Inferior parietal cortex (tissue), 1 donor: Measurements from ENCODE around the gene ZBTB4.
A peak's percentile ranks its signal among the peaks of the same experiment; 100 is the strongest.

Experiments
- DNase-seq: peaks from one replicate; pipeline ENCODE4 v3.0.0-alpha.2; 2016; ENCODE audit errors: extremely low spot score

ZBTB4 gene, protein sequence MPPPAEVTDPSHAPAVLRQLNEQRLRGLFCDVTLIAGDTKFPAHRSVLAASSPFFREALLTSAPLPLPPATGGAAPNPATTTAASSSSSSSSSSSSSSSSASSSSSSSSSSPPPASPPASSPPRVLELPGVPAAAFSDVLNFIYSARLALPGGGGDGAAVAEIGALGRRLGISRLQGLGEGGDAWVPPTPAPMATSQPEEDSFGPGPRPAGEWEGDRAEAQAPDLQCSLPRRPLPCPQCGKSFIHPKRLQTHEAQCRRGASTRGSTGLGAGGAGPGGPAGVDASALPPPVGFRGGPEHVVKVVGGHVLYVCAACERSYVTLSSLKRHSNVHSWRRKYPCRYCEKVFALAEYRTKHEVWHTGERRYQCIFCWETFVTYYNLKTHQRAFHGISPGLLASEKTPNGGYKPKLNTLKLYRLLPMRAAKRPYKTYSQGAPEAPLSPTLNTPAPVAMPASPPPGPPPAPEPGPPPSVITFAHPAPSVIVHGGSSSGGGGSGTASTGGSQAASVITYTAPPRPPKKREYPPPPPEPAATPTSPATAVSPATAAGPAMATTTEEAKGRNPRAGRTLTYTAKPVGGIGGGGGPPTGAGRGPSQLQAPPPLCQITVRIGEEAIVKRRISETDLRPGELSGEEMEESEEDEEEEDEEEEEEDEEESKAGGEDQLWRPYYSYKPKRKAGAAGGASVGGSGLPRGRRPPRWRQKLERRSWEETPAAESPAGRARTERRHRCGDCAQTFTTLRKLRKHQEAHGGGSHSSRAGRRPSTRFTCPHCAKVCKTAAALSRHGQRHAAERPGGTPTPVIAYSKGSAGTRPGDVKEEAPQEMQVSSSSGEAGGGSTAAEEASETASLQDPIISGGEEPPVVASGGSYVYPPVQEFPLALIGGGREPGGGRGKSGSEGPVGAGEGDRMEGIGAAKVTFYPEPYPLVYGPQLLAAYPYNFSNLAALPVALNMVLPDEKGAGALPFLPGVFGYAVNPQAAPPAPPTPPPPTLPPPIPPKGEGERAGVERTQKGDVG

GRCh38 chr17:7479213-7480088, at the start of gene ZBTB4:
Gene ZBTB4 (minus strand): TSS chr17:7479631. CDS start chr17:7466801, 12,830 bp downstream.
- peak; percentile 31 for DNase-seq

- no peak for DNase-seq
Observed at GRCh38 chr17:7528842-7529241, 49.4 kb upstream of the ZBTB4 start.

- DNase-seq: no peak
Observed at GRCh38 chr17:7523033-7523432, 43.6 kb upstream of the ZBTB4 start.

- DNase-seq: no peak
Observed at GRCh38 chr17:7515911-7516610, 36.6 kb upstream of the ZBTB4 start.

DNA sequence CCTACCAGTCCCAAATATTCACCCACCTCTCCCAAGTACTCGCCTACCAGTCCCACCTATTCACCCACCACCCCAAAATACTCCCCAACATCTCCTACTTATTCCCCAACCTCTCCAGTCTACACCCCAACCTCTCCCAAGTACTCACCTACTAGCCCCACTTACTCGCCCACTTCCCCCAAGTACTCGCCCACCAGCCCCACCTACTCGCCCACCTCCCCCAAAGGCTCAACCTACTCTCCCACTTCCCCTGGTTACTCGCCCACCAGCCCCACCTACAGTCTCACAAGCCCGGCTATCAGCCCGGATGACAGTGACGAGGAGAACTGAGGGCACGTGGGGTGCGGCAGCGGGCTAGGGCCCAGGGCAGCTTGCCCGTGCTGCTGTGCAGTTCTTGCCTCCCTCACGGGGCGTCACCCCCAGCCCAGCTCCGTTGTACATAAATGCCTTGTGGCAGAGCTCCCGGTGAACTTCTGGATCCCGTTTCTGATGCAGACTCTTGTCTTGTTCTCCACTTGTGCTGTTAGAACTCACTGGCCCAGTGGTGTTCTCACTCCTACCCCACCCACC, 34.5 kb upstream of the ZBTB4 start:
- DNase-seq: no peak

DNA sequence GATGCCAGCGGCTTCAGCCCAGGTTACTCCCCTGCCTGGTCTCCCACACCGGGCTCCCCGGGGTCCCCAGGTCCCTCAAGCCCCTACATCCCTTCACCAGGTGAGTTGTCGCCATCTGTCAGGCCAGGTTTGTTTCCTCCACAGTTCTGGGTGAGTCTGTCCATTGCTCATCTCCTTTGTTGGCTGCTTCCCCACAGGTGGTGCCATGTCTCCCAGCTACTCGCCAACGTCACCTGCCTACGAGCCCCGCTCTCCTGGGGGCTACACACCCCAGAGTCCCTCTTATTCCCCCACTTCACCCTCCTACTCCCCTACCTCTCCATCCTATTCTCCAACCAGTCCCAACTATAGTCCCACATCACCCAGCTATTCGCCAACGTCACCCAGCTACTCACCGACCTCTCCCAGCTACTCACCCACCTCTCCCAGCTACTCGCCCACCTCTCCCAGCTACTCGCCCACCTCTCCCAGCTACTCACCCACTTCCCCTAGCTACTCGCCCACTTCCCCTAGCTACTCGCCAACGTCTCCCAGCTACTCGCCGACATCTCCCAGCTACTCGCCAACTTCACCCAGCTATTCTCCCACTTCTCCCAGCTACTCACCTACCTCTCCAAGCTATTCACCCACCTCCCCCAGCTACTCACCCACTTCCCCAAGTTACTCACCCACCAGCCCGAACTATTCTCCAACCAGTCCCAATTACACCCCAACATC, 33.6 kb upstream of the ZBTB4 start:
- DNase-seq: no peak

- DNase-seq: no peak
Observed at GRCh38 chr17:7512105-7512504, 32.7 kb upstream of the ZBTB4 start.

GRCh38 chr17:7511108-7511507, 31.7 kb upstream of the ZBTB4 start:
- DNase-seq: no peak

GRCh38 chr17:7509937-7510336, 30.5 kb upstream of the ZBTB4 start:
- no peak for DNase-seq

DNA sequence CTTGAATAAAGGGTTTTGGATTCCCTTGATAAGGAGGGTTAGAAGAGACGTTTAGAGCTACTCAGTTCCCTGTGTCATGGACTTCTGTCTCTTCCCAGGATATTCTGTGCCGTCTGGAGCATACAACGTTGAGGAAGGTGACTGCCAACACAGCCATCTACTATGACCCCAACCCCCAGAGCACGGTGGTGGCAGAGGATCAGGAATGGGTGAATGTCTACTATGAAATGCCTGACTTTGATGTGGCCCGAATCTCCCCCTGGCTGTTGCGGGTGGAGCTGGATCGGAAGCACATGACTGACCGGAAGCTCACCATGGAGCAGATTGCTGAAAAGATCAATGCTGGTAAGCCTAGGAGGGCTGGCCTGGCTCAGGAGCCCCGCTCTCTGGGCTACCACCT, 29.4 kb upstream of the ZBTB4 start:
- DNase-seq: no peak

DNA sequence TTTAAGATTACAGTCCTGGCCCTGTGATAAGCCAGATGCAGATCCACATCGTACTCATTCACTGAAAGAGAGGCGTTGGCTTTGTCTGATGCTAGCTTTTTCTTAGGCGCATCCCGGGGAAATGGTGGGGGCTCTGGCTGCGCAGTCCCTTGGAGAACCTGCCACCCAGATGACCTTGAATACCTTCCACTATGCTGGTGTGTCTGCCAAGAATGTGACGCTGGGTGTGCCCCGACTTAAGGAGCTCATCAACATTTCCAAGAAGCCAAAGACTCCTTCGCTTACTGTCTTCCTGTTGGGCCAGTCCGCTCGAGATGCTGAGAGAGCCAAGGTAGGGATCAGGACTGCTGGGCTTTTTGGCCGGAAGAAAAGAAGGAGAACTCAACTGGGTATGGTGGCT, 28.7 kb upstream of the ZBTB4 start:
- no peak for DNase-seq

DNA sequence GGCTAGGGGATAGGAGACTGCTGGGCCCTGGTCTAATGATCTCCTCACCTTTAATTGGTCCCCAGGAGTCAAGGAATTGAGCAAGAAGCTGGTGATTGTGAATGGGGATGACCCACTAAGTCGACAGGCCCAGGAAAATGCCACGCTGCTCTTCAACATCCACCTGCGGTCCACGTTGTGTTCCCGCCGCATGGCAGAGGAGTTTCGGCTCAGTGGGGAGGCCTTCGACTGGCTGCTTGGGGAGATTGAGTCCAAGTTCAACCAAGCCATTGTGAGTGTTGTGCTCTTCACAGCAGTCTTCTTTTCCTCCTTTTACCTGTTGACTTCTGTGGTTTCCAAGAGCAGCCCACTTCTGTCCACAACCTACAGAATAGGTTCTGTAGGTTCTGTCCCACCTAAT, 24.1 kb upstream of the ZBTB4 start:
- no peak for DNase-seq

GRCh38 chr17:7502987-7503386, 23.6 kb upstream of the ZBTB4 start:
- no peak for DNase-seq

DNA sequence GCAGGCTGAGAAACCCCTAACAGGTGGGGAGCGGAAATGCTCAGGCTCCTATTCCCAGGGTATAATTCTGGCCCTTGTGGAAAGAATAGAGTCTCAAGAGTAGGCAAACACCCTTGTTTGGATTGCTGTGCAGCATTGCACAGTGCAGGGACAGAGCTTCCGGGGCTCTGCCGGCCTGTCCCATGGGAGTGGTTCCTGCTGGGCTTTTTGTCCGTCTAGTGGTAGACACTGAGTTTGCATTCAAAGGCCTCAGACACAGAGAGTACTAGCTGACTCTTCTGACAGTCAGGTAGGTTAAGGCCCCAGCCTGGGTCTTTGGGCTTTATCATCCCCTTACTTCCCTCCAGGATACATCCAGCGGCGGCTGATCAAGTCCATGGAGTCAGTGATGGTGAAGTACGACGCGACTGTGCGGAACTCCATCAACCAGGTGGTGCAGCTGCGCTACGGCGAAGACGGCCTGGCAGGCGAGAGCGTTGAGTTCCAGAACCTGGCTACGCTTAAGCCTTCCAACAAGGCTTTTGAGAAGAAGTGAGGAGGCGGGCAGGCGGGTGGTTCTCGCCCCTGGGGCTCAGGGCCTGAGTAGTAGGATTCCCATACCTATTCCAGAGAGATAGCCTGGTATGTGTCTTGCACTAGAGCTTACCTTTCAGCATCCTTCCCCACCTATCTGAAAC, 22.9 kb upstream of the ZBTB4 start:
- no peak for DNase-seq

DNA sequence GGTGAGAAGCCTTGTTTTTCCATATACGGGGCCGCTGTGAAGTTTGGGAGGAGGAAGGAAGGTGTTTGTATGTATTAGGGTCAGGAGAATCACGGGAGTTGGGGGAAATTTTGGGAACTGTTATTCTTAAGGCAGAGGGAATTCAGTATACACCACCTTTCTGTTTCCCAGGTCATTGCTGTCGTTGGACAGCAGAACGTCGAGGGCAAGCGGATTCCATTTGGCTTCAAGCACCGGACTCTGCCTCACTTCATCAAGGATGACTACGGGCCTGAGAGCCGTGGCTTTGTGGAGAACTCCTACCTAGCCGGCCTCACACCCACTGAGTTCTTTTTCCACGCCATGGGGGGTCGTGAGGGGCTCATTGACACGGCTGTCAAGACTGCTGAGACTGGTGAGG, 22.3 kb upstream of the ZBTB4 start:
- no peak for DNase-seq

DNA sequence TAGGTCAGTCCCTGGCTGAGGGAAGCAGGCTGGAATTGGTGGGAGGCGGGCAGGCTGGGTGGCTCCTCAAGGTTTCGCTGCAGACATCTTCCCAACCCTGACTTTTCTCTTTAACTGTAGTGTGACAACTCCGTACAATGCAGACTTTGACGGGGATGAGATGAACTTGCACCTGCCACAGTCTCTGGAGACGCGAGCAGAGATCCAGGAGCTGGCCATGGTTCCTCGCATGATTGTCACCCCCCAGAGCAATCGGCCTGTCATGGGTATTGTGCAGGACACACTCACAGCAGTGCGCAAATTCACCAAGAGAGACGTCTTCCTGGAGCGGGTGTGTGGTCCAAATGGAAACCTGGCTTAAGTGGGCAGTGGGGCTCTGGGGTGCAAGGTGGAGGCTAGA, 19.7 kb upstream of the ZBTB4 start:
- no peak for DNase-seq

DNA sequence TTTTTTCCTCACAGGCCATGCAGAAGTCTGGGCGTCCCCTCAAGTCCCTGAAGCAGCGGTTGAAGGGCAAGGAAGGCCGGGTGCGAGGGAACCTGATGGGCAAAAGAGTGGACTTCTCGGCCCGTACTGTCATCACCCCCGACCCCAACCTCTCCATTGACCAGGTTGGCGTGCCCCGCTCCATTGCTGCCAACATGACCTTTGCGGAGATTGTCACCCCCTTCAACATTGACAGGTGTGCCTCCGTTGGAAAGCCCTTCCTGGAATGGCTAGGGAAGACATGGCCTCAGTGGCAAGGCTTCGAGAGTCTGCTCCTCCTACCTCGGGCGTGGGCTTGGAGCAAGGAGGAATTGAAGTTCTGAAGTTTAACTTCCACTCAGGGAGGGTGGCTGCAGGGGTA, 18.2 kb upstream of the ZBTB4 start:
- DNase-seq: no peak

- no peak for DNase-seq
Observed at GRCh38 chr17:7497228-7497627, 17.8 kb upstream of the ZBTB4 start.

- DNase-seq: no peak
Observed at GRCh38 chr17:7496470-7497183, 17.2 kb upstream of the ZBTB4 start.
